Activated CD4-positive, alpha-beta T cell treated with anti-CD3 and anti-CD28 coated beads for 1 hour (primary cell): ENCODE data around the gene SMOC2.

Source experiments
- DNase-seq: peaks from one replicate; pipeline ENCODE4 v3.0.0-alpha.2; 2020

The SMOC2 gene

GRCh38 chr6:168636147-168637004 is 195.4 kb downstream of the SMOC2 start:
- no peak for DNase-seq

- no peak for DNase-seq
These were observed 196.8 kb downstream of the SMOC2 start for GRCh38 chr6:168637834-168638233.

- no peak for DNase-seq
These were observed 197.7 kb downstream of the SMOC2 start for GRCh38 chr6:168638468-168639271.

- no peak for DNase-seq
These were observed 199.2 kb downstream of the SMOC2 start for GRCh38 chr6:168640181-168640580.

- no peak for DNase-seq
These were observed 199.8 kb downstream of the SMOC2 start for GRCh38 chr6:168640768-168641167.

GRCh38 chr6:168641446-168641845 is 200.5 kb downstream of the SMOC2 start:
- DNase-seq, result no peak

- DNase-seq, result no peak
These were observed 202.4 kb downstream of the SMOC2 start for GRCh38 chr6:168643401-168643800.

GRCh38 chr6:168645326-168645725 is 204.3 kb downstream of the SMOC2 start:
- DNase-seq, result no peak

GRCh38 chr6:168647271-168647670 is 206.3 kb downstream of the SMOC2 start:
- no peak for DNase-seq

GRCh38 chr6:168648240-168649125 is 207.5 kb downstream of the SMOC2 start:
- DNase-seq, result no peak

- DNase-seq, result no peak
These were observed 208.2 kb downstream of the SMOC2 start for GRCh38 chr6:168649209-168649608.

- DNase-seq, result no peak
These were observed 209.7 kb downstream of the SMOC2 start for GRCh38 chr6:168650671-168651111.

GRCh38 chr6:168655462-168656152 is 214.6 kb downstream of the SMOC2 start:
- no peak for DNase-seq

GRCh38 chr6:168658059-168658458 is 217.1 kb downstream of the SMOC2 start:
- DNase-seq, result no peak

GRCh38 chr6:168660400-168660945 is 219.5 kb downstream of the SMOC2 start:
- DNase-seq, result no peak

- no peak for DNase-seq
These were observed 221.4 kb downstream of the SMOC2 start for GRCh38 chr6:168662301-168662936.

- no peak for DNase-seq
These were observed 222.1 kb downstream of the SMOC2 start for GRCh38 chr6:168663041-168663440.

GRCh38 chr6:168664956-168665355 is 224.0 kb downstream of the SMOC2 start:
- DNase-seq, result no peak

- no peak for DNase-seq
These were observed 225.2 kb downstream of the SMOC2 start for GRCh38 chr6:168666170-168666569.

- no peak for DNase-seq
These were observed 225.9 kb downstream of the SMOC2 start for GRCh38 chr6:168666699-168667427.

GRCh38 chr6:168667428-168667805 is 226.4 kb downstream of the SMOC2 start:
- DNase-seq, result no peak
